GM18519 (cell line): ENCODE data around the gene STRBP.

ENCODE experiments used
- ATAC-seq: cut with Tn5 transposase; IDR thresholded peaks from one replicate; pipeline ENCODE4 v1.9.1; 2021; ENCODE audit warnings: mild to moderate bottlenecking, moderate library complexity; ENCODE audit not compliant: unreplicated experiment, low FRiP score

STRBP gene

DNA sequence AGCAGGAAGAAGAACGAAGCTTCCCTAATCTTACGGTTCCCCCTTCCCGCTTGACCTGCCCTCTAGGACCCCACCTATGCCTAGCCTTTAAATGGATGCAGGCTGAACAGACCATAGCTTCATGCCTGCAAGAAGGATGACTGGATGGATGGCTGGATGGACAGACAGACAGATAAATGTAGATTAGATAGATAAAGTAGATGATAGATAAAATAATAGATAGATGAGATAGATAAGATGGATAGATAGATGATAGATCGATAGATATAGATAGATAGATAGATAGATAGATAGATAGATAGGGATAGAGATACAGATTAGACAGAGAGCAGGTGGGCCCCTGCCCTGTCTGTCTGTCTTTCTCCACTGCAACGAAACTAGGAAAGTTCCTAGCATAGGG lies 162.9 kb downstream of the STRBP start:
- no peak for ATAC-seq

DNA sequence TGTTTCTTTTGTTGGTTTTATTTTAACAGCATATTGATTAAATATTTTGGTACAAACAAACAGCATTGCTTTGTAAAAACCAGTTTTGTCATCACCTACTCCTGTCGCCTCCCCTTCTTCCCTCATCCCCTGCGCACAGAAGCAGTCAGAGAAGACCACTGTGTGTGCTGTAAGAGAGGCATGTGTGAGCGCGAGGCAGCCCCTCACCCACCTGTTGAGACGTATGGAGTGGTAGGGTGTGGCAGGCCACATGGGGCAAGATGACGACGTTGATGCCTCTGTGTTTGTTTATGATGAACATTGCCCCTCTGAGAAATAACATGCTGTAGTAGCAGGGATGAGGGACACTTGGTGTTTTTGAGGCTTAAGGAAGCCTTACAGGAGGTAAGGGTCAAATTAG lies 163.6 kb downstream of the STRBP start:
- no peak for ATAC-seq

DNA sequence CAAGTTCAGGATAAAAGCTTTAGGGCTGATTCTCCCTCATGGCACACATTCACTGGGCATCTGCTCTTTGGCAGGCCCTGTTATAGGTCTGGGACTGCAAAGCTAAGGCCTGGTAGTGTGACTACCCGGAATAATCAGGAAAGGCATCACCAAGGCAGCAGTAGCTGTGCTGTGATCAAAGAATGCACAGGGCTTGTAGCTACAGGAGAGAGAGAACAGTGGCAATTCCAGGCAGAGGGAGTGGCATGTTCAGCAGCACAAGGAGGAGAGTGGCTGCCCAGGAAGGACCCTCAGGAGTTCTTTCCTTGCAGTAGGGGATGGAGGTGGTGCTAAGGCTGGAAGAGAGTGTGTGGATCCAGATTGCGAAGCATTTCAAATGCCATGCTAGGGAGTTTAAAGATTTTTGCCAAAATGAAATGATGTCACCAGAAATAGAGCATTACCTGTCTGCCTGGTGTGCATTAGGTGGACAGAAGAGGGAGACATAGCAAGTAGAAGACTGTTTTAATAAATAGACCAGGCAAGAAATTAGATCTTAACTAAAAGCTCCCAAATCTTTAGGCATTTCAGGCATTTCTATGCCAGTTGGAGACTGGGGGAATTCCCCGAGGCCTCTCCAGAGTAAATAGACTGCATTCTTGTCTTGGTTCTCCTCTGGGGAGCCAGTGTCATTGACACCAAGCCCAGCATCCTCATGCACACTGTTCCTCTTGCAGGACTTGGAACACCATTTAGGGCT lies 165.8 kb downstream of the STRBP start:
- no peak for ATAC-seq

DNA sequence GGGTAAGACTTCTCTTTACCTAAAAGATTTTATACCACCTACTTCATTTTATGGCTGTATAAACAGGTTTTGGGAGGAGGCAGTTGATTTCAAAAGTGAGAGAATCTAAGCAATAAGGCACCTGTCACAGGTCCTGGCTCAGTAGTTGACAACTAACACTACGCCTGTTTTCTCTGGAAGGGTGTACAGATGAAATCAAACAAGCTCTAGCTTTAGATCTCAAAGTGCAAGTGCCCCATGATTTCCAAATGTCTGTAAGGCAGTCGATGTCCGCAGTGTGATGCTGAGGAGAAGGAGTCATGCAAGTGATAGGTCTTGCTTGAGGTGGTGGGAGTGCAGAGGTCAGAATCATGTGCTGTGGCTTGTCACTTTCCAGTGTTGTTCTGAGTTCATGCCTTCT lies 168.8 kb downstream of the STRBP start:
- no peak for ATAC-seq

DNA sequence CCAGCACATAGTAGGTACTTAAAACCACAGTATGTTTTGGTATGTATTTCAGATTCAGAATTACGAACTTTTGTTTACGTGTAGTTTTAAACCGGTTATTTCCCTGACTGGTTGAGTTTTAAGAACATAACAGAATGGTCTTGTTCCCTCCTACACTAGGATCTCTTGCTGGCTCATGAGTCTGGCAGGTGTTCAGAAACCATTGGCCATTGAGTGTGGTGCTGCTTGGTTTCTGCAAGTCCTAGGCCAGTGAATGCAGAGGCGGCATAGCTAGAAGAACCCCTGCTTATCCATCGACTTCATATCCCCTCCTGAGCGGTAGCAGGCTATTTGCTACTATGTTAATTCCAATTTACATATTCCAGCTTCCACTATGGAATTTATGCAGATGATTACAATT lies 169.3 kb downstream of the STRBP start:
- no peak for ATAC-seq

DNA sequence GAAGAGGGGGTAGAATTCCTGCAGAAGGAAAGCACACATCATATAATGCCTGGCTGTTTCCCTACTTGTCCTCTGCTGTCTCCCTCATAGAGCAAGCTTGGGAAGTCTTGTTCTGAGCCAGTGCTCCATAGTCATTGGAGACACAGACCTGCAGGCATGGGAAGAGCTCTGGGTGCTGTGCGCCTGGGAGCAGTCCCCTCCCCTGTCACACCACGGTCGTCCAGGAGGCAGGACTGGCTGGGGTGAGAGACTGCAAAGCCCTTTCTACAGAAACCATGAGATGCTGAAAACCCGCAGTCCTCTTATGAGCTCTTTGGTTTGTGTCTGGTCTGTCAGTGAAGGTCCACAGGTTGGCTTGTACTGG lies 170.3 kb downstream of the STRBP start:
- ATAC-seq: no peak

DNA sequence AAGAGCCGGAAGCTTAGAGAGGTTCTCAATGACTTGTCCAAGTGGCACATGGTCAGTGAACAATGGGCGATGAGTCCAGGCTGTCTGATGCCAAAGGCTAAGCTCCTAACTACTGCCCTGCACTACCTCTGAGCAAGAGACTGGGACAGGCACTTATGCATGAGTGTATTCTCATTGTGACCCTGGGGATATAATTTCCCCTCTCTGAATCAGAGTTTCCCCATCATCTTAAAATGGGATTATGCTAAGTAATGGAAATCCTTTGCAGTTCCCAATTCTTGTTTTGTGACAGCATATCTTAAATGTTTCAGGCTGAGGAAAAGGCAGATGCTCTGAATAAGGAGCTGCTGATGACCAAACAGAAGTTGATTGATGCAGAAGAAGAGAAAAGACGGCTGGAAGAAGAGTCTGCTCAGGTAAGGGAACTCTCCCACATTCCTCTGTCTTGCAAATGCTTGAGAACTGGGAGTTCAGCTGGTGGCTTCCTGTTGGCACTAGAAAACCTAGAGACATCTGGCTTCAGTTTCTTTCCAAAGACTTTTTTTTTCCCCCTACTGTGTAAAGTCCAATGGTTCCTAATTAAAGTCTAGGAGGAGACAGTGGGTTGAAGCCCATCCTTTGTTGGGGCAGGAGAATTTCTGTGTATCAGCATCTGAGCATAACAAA lies 170.8 kb downstream of the STRBP start:
- ATAC-seq: no peak

DNA sequence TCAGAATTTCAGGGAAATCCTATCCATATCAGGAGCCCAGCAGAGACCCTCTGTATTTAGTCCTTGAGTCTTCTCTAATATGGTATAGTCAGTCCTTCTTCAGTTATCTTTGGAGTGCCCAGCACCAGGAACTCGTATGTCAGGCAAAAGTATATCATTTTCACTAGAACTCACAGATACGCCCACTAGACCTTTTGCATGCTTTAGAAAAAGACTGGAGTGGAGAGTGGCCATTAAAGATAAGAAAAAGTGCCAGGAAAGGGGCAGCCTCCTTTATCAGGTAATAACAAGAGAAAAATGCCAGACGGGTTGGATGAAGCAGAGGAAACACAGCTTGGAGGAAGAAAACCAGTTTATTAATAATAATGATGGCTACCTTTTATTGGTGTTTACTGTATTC lies 171.4 kb downstream of the STRBP start:
- no peak for ATAC-seq

DNA sequence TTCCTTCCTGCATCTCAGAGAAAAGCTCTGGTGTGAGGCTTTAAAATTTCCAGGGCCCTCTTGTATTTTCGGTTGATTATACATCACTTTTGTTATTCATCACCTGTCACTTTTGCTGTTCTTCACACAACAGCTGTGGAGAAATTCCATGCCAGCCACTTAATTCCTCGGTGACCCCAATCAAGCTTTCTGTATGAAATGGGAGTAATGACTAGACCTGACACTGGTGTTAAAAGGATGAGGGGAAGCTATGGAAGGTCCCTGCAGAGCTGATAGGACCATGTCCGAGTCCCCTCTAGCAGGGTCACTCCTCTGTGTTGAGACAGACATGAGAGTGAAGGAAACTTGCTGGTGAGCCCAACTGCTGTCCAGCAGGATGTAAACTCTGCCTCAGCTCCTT lies 175.2 kb downstream of the STRBP start:
- no peak for ATAC-seq

DNA sequence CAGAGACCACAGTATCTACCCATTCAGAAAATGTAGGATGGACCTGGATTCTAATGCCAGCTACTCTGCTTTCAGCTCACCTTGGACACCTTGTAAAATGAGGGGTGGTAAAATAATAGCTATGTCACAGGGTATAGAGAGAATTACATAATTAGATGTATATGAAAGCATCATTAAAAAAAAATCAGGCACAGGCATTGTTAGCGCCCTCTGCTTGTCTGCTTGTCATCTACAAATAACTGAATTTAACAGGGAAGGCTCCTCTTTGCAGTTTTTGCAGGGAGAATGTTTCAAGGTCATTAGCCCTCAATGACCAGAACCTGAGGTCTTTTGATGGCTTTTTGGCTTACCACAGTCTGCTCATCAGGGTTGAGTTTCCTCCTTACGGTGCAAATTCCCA lies 176.9 kb downstream of the STRBP start:
- ATAC-seq: no peak

DNA sequence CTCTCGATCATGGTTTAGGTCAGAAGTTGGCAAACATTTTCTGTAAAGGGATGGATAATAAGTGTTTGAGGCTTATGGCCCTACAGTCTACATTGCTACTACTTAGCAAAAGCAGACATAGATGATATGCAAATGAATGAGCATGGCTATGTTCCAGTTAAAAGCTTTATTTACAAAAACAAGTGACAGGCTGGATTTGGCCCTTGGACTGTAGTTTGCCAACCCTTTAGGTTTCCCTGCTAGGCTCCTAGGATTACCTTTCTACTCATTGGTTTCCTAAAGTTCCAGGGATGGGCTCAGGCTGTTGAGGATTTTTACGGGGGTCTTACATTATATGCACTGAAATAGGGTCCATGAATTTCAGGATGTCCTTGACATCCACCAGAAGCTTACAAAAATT lies 177.4 kb downstream of the STRBP start:
- no peak for ATAC-seq

DNA sequence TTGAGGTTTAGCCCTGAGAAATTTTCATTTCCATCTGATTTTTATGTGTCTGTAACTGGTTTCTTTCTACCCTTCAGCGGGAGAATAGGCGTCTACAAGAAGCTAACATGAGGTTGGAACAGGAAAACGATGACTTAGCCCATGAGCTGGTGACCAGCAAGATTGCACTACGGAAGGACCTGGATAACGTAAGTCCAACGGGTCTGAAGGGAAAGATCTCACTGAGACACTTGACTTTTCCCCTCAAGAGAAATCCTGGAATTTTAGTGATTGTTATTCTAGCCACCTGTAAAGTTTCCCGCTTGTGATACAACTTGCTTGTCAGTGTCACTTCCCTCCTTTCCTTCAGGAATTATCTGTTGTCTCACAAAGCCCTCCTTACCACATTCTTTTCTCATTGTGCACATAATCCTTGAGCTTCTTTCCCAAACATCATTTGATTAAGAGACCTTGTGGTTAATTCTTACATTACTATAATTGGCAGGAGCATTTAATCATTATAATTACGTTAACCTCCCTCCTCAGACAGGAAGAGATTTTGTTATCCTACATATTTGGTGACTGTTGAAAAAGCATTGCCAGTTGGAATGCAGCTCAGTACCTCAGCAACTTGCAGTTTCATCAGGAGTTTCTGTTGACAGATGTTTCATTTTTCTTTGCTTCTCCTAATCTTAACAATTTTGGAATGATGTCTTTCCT lies 178.0 kb downstream of the STRBP start:
- no peak for ATAC-seq

DNA sequence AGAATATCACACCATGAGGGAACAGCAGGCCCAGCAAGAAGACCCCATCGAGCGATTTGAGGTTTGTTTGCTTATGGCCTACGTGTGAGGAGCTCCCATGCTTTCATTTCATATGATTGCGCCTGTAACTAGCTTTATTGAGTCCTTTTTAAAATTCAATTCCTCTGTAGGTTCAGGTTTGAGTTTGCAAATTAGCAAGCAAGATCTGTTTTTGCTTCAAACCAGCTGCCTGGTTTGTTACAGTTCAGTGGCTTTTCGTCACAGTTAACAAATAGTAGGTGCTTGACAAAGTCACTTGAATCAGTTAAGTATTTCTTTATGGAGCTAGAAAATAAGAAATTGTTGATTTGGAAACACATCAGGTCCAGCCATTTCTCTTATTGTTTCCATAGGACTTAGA lies 178.6 kb downstream of the STRBP start:
- no peak for ATAC-seq

DNA sequence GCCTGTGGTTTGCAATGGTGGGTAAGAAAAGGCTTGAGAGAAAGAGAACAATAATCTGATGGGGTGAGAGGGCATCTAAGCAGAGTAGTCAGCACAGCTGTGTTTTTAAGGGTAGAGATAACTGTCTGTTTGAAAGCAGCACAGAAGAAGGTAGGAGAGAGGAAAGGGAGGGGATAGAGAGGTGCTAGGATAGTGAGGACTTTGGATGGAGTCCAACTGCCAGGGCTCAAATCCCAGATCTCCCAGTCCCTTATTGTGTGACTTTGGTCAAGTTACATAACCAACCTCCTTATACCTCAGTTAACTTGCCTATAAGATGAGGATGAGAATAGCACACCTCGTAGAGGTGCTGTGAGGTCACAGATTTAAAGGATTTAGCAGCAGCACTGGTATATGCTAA lies 179.3 kb downstream of the STRBP start:
- ATAC-seq: no peak

DNA sequence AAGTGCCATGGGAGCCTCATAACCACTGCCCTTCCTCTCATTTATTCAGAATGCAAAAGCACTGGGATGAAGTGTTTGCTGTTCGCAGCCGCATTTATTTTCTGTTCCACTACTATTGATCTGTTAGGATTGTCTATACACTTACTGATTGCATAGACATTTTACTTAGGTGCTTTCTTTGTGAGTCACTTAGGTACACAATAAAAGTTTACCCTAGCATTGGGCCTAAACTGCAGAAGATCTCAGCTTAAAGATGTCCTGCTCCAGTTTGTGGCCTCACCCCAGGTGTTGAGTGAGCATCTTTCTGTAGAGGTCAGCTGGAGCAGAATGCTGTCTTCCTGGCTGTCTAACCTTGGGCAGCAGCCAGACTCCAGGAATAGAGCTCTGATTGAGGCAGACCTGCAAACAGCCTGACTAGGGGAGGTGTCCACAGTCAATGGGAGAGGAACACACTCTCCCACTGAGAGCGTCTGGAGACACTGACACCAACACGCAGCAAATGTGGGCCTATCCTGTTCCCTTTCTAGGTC lies 181.0 kb downstream of the STRBP start:
- ATAC-seq: no peak

DNA sequence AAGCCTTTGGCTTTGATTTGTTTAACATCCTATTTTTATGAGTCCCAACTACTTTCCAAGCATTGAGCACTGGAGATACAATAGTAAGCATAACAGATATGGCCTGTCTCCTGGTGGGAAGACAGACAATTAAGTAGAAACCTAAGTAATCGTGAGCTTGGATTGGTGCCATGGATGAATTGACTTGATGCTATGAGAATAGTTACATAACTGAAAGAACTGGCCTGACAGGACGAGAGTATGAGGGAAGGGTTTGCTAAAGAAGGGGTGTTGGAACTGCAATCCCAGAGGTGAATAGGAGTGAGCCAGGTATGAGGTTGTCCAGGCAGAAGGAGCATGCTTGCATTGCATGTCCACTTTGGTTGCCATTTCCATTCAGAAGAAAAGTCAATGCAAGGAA lies 182.5 kb downstream of the STRBP start:
- ATAC-seq: no peak

DNA sequence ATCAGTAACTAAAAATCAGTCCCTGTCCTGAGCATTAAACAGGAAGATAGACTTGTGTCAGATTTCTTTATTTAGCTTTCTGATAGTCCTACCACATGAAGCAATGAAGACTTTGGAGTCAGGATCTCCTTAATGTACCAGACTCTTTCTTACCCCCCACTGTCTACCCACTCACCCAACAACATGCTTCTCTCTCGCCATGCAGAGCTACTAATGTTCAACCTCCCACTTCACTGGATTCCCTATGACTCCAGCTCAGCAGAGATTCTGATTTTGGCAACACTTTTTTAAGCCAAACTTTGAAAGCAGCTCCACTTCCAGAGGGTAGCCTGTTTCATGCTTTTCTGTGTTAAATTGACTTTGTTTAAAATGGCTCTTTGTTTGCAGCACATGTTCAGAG lies 184.1 kb downstream of the STRBP start:
- no peak for ATAC-seq

DNA sequence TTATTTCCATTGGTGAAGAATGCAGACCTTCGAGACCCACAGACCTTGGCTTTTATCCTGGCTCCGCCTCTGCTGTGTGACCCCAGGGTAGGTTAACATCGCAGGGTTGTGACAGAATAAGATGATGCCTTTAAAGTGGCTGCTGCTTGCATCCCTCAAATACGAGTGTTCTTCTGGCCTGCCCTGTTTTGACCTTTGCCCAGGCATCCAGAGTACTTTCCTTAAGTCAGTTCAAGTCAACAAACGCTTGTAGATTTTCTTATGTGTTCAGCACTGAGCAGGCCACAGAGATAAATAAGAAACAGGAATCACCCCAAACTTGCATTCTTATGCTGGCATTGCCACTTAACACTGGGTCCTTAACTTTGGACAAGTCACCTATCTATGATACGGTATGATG lies 184.7 kb downstream of the STRBP start:
- ATAC-seq: no peak

DNA sequence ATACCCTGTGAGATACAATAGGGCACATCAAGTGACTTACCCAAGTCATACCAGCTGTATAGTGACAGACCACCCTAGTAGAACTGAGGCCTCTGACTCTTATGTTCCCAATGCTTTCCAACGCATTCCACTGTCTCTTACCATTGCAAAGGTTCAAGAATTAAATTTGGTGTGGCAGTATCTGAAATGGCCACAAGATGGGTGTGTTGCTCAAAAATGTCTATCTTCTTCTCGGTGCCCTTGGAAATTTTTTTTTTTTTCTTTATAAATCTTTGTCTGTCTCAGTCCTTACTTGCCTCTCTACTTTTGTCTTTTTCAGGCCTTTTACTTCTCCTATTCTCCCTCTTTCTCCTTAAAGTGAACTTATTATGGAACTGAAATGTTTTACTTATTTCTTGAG lies 186.6 kb downstream of the STRBP start:
- no peak for ATAC-seq

DNA sequence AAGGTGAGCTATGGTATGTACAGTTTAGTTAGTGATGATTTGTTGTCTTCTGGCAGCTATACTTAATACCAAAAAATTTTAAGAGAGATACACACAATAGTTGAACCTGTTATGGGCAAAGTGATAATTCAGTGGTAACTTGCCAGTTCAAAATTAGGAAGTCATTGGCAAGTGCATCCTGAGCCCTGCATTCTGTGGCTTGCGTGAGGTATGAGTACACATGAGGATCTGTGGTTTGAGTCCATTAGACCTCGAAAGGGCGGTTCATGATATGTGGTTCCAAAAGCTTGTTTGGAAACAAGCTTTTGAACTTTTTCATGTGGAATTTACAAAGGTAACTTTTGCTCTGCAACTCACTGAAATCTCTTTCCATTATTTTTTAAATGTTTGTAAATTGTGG lies 187.9 kb downstream of the STRBP start:
- no peak for ATAC-seq

DNA sequence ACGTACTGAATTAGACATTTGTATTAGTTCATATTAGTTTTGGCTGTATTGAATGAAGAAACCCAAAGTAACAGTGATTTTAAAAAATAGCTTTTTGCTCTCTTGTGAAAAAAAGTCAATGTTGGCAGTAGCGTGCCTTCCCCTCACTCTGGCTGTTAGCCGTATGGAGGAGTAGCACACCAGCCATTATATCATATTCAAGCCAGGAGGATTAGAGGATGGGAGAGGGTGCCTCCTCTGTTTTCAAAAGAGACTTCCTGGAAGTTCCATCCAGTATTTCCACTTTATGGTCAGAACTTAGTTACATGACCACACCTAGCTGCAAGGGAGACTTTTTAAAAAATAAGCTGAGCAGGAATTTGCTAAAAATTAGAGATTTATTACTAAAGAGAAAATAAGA lies 193.8 kb downstream of the STRBP start:
- ATAC-seq: no peak

DNA sequence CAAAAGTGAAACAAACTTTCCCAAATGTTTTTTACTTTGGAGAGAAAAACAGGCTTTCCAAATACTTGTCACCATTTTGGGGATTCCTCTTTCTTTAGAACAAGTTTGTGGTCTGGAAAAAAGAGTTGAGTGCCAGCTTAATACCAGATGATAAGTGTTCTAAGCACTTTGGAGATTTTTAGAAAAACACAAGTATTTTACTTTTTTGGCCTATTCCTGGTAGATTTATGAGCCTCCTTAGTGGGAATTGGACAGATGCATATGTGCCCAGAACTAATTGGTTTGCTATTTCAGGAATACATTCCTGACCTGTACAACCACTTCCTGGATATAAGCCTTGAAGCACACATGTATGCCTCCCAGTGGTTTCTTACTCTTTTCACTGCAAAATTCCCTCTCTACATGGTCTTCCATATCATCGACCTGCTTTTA lies 194.4 kb downstream of the STRBP start:
- ATAC-seq: no peak
